ENCODE data around the gene FBXW8.

The FBXW8 gene

GRCh38 chr12:116885491-116885890, 25.3 kb upstream of the FBXW8 start:
- Histone ChIP-seq H3K4me1 (ENCODE audit: control insufficient read depth, insufficient read depth, low read length) (peaks cover 3% of the 10 kb centered on the region; the same call in 1 of the 2 replicates), H3K9me3 (ENCODE audit: control insufficient read depth, insufficient read depth, low read depth, low read length) (no peaks in the 10 kb centered on the region), H3K4me3 (ENCODE audit: low read depth, low read length) (no peak overlapping the region), H3K27ac (ENCODE audit: extremely low read depth, low read depth, low read length) (no peak overlapping the region), H3K36me3 (ENCODE audit: control insufficient read depth in 2 of 2, insufficient read depth in 1 of 2, low read length in 2 of 2) (no peaks in the 10 kb centered on the region)
- CTCF ChIA-PET = interaction anchor here (0.6 kb wide), 1 partner anchor 132 kb away, joined by 6 read pairs; no protein-coding TSS in a partner anchor
- POLR2A ChIA-PET = interaction anchor here (0.7 kb wide), 1 partner anchor 68 kb away, joined by 4 read pairs; no protein-coding TSS in a partner anchor
- TF ChIP-seq ZNF626 (tag by site-specific recombination; IDR thresholded peaks at IDR 0.05) (no peak), ZNF362 (tag by site-specific recombination; IDR thresholded peaks at IDR 0.05) (0 out of 2 replicates have a peak, but pooled peaks have one; percentile 2)

DNA sequence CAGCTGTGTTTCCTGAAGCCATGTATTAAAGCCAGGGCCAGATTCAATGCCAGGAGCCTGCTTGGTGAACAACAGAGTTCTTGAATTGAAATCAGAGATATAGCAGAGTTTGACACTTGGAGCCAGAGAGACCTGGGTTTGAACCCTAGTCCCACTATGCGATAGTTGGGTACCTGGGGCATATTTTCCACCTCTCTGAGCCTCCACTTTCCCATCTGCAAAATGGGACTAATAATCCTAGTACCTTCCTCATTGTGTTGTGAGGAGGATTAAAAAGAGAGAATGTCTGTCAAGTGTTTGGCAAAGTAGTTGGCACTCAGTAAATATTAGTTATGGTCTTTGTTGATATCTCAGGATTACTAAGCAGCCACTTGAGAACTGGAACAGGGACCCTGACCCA, 23.5 kb upstream of the FBXW8 start:
- no peak overlapping the region for H3K27ac ChIP-seq (ENCODE audit: extremely low read depth, low read depth, low read length)
- TF ChIP-seq, protein P1, sequence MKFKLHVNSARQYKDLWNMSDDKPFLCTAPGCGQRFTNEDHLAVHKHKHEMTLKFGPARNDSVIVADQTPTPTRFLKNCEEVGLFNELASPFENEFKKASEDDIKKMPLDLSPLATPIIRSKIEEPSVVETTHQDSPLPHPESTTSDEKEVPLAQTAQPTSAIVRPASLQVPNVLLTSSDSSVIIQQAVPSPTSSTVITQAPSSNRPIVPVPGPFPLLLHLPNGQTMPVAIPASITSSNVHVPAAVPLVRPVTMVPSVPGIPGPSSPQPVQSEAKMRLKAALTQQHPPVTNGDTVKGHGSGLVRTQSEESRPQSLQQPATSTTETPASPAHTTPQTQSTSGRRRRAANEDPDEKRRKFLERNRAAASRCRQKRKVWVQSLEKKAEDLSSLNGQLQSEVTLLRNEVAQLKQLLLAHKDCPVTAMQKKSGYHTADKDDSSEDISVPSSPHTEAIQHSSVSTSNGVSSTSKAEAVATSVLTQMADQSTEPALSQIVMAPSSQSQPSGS (tag by site-specific recombination; IDR thresholded peaks at IDR 0.05; ENCODE audit: low read depth) = 0 out of 2 replicates have a peak, but pooled peaks have one; percentile 21
- TF ChIP-seq ZBTB1 (tag by site-specific recombination; IDR thresholded peaks at IDR 0.05) (no peak), ZSCAN4 (tag by site-specific recombination; IDR thresholded peaks at IDR 0.05) (no peak), ZSCAN23 (tag by site-specific recombination; IDR thresholded peaks at IDR 0.05) (no peak), ZNF2 (tag by site-specific recombination; IDR thresholded peaks at IDR 0.05) (no peak), ZNF26 (tag by site-specific recombination; IDR thresholded peaks at IDR 0.05) (no peak)
- no peaks in the 10 kb centered on the region for H3K4me1 ChIP-seq (ENCODE audit: control insufficient read depth, insufficient read depth, low read length)
- H3K9me3 ChIP-seq (ENCODE audit: control insufficient read depth, insufficient read depth, low read depth, low read length) = no peaks in the 10 kb centered on the region
- no peak overlapping the region for H3K4me3 ChIP-seq (ENCODE audit: low read depth, low read length)
- ChIA-PET CTCF (no interaction called here), POLR2A (no interaction called here)
- H3K36me3 ChIP-seq (ENCODE audit: control insufficient read depth in 2 of 2, insufficient read depth in 1 of 2, low read length in 2 of 2) = no peaks in the 10 kb centered on the region

DNA sequence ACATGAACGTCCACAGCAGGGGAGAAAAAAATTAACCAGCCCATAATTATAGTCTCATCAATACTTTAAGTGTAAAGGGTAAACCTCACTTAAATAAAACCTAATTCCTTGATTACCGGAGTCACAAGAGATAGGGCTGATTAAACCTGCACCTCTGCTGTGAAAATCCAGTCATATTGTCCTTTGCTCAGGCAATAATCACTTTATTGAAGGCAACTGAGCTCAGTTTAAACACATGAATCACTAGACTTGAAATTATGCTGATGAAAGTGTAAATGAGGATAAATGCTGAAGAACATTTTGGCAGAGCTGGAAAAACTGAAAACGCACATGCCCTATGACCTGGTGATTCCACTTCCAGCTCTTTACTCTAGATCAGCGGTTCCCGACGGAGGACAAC, 22.9 kb upstream of the FBXW8 start:
- Histone ChIP-seq H3K36me3 (ENCODE audit: control insufficient read depth in 2 of 2, insufficient read depth in 1 of 2, low read length in 2 of 2) (no peaks in the 10 kb centered on the region), H3K27ac (ENCODE audit: extremely low read depth, low read depth, low read length) (no peak overlapping the region), H3K4me1 (ENCODE audit: control insufficient read depth, insufficient read depth, low read length) (no peaks in the 10 kb centered on the region), H3K4me3 (ENCODE audit: low read depth, low read length) (no peak overlapping the region), H3K9me3 (ENCODE audit: control insufficient read depth, insufficient read depth, low read depth, low read length) (no peaks in the 10 kb centered on the region)
- ChIA-PET CTCF (no interaction called here), POLR2A (no interaction called here)
- TF ChIP-seq CTCF (tag by site-specific recombination; IDR thresholded peaks at IDR 0.05) = no peak
- TF ChIP-seq, protein P2, sequence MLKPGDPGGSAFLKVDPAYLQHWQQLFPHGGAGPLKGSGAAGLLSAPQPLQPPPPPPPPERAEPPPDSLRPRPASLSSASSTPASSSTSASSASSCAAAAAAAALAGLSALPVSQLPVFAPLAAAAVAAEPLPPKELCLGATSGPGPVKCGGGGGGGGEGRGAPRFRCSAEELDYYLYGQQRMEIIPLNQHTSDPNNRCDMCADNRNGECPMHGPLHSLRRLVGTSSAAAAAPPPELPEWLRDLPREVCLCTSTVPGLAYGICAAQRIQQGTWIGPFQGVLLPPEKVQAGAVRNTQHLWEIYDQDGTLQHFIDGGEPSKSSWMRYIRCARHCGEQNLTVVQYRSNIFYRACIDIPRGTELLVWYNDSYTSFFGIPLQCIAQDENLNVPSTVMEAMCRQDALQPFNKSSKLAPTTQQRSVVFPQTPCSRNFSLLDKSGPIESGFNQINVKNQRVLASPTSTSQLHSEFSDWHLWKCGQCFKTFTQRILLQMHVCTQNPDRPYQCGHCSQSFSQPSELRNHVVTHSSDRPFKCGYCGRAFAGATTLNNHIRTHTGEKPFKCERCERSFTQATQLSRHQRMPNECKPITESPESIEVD (tag by site-specific recombination; IDR thresholded peaks at IDR 0.05) = peak; percentile 49; the same call in 1 of the 2 replicates
